Activated naive CD4-positive, alpha-beta T cell treated with anti-CD3 and anti-CD28 coated beads for 36 hours (primary cell): Measurements from ENCODE around the gene BRCA1. TPM values are rescaled to one million over a fixed set of nuclear protein-coding genes. Genes with fewer than 3 reads are reported as not detected.
"Not testable (repeated sequence)": the region's sequence is repeated elsewhere in the genome, so short reads cannot be mapped to it uniquely, and the experiment has no call there.

ENCODE experiments used
- CTCF ChIA-PET: fragments of 350-600 bp; sonication (Branson Sonifier 250); formaldehyde crosslinking; loops from one replicate; lab custom pipeline; 2021; ENCODE audit warnings: antibody characterized with exemption; lab: Charles Lee
- DNase-seq: peaks from one replicate; pipeline ENCODE4 v3.0.0-alpha.2; 2020
- H3K27ac Mint-ChIP-seq: one replicate; pipeline ENCODE4 v1.8.0; 2021; ENCODE audit warnings: mild to moderate bottlenecking, mixed read lengths
- H3K27me3 Mint-ChIP-seq: one replicate; pipeline ENCODE4 v1.8.0; 2021; ENCODE audit warnings: low read depth, mixed read lengths
- H3K36me3 Mint-ChIP-seq: one replicate; pipeline ENCODE4 v1.8.0; 2021; ENCODE audit warnings: low read depth, mixed read lengths
- H3K4me1 Mint-ChIP-seq: one replicate; pipeline ENCODE4 v1.8.0; 2021; ENCODE audit warnings: low read depth, mixed read lengths
- H3K4me3 Mint-ChIP-seq: one replicate; pipeline ENCODE4 v1.8.0; 2021; ENCODE audit warnings: mild to moderate bottlenecking, moderate library complexity, mixed read lengths
- H3K9me3 Mint-ChIP-seq: one replicate; pipeline ENCODE4 v1.8.0; 2021; ENCODE audit warnings: mixed read lengths
- intact Hi-C: fragments of 100-400 bp; cut with micrococcal nuclease; formaldehyde crosslinking; loops from one replicate; pipeline ENCODE4 v1.15.1; 2023
- total RNA-seq, 2 experiments: library from RNA; stranded (reverse); gene quantifications; one replicate each; pipeline ENCODE4 v1.2.3, GENCODE V29; 2021

Gene BRCA1
- total RNA-seq, 2 experiments from 2014 or later: 77.4 to 80.6 TPM

DNA sequence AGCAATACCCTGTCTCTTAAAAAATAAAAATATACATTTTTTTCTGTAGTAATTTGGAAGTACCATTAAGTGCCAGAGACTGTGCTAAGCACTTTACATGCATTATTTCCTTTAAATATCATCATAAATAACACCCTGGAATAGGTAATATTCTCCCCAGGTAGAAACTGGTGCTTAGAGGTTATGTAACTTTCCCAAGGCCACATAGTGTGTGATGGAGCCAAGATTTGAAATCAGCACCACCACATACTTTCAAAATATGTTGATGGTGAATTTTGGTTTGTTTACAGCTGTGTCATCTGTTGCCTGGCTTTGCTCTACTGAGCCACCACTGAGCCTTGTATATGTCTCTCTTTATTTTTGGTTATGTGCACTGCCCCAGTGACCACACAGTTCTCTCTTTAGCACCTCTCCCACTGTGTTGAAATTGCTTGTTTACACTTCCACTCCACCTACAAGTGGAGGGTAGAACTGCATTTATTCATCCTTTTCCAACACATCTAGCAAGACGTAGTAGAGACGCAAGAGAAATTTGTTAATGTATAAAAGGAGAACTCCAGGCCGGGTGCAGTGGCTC, 26.8 kb upstream of the BRCA1 start:
- intact Hi-C loops: no loop called here
- DNase-seq: no peak
- no peak overlapping the region for H3K4me3 Mint-ChIP-seq
- CTCF ChIA-PET: interaction anchor here (0.6 kb wide), 1 partner anchor 92 kb away, joined by 3 read pairs; no protein-coding TSS in a partner anchor
- H3K9me3 Mint-ChIP-seq: peaks cover 4% of the 10 kb centered on the region
- no peak overlapping the region for H3K27ac Mint-ChIP-seq
- no peaks in the 10 kb centered on the region for H3K27me3 Mint-ChIP-seq
- peaks cover 14% of the 10 kb centered on the region for H3K36me3 Mint-ChIP-seq
- no peaks in the 10 kb centered on the region for H3K4me1 Mint-ChIP-seq

DNA sequence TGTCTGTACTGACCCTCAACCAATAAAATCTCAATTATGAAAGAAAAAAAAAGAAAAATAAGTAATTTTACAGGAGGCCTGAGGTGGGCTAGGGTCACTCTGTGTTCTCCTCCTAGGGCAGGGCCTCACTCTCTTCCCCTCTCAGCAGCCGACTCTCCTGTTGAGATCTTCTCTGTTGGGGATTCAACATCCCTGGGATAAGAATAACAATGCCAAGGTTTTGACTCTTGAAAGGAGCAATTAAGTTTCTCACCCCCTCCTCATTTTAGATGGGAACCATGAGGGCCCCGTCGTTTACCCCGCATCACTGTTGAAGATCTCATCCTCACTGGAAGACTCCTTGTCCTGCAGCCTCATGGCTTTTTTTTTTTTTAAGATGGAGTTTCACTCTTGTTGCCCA, 21.5 kb upstream of the BRCA1 start:
- intact Hi-C loops: no loop called here
- H3K9me3 Mint-ChIP-seq: no peaks in the 10 kb centered on the region
- no peak overlapping the region for H3K27ac Mint-ChIP-seq

DNA sequence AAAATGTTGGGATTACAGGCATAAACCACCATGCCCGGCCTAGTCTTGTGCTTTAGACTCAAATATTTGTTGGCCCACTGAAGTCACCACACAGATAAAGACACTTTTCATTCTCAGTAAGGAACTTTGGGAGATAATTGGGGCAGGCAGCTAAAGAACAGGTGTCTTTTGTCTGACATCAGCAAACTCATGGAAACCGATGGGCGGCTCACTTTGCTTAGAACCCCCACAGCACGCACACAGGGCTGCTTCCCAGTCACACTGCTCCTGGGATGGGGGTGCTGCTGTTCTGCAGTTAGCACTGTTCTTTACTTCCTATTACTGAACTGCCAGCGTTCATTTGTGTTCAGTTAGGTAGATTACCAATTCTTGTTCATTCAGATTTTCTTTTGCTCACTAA, 18.0 kb upstream of the BRCA1 start:
- H3K27me3 Mint-ChIP-seq: no peaks in the 10 kb centered on the region
- intact Hi-C loops: no loop called here
- H3K4me1 Mint-ChIP-seq: no peaks in the 10 kb centered on the region
- H3K36me3 Mint-ChIP-seq: peaks cover 5% of the 10 kb centered on the region
- H3K9me3 Mint-ChIP-seq: no peaks in the 10 kb centered on the region
- CTCF ChIA-PET: no interaction called here
- H3K27ac Mint-ChIP-seq: no peak overlapping the region
- no peak for DNase-seq
- H3K4me3 Mint-ChIP-seq: no peak overlapping the region

More for the DNA sequence above, 21.5 kb upstream of the BRCA1 start:
- DNase-seq: no peak
- peaks cover 8% of the 10 kb centered on the region for H3K36me3 Mint-ChIP-seq
- CTCF ChIA-PET: no interaction called here
- no peak overlapping the region for H3K4me3 Mint-ChIP-seq
- no peaks in the 10 kb centered on the region for H3K27me3 Mint-ChIP-seq
- H3K4me1 Mint-ChIP-seq: no peaks in the 10 kb centered on the region

DNA sequence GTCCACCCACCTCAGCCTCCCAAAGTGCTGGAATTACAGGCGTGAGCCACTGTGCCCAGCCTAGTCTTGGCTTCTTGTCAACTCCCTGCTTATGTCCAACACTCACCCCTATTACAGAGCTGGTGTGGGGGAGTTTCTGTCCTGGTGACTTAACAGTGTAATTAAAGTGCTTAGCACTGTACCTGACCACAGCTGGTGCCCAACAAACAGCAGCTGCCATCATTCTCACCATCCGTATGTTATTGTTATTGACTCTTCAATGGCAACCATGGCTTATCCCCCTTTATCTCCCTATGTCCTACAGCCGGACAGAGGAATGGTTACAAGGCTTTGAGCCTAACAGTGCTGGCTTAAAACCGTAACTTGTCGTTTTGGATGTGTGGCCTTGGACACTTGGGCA, 17.0 kb upstream of the BRCA1 start:
- Mint-ChIP-seq H3K36me3 (peaks cover 4% of the 10 kb centered on the region), H3K9me3 (no peaks in the 10 kb centered on the region), H3K27ac (no peak overlapping the region), H3K4me1 (no peaks in the 10 kb centered on the region), H3K27me3 (no peaks in the 10 kb centered on the region), H3K4me3 (no peak overlapping the region)
- DNase-seq: no peak
- CTCF ChIA-PET: no interaction called here
- intact Hi-C loops: no loop called here

DNA sequence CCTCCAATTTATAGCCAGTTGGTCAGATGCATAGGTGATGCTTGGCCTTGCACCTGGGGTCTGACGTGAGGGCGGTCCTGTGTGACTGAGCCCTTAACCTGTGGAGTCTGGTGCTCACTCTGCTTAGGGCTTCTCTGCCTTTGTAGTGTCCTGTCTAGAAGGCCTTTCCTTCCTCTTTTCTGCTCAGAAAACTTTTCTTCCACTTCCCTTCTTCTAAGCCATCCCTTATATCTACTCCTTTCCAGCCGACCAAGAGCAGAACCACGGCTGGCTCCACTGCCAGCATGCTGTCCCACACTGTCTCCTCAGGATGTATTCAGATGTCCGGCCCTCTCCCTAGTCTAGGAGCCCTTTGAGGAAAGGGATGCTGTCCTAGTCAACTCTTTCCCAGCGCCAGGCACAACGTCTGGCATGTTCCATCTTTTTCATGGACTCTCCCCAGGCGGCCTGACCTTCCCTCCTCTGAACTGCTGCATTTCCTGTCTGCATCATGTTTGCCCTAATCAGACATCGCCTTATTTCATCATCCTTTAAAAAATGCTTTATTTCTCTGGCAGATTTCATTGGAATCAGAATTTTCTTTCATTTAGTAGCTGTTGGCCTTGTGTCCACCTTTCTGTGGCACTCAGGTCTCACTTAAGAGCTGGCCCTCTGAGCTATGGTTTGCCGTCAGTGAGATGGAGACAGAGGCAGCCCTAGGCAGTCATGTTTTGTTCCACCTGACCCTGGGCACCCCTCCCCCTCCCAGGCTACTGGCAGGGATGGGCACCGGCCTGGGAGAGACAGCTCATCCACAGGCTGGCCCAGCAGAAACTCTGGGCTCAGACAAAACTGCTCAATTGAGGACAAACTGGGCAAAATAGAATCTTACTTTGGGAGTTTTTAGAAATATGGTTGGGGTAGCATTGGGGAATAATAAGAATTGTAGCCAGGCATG, 15.5 kb upstream of the BRCA1 start:
- Mint-ChIP-seq H3K27ac (no peak overlapping the region), H3K9me3 (no peaks in the 10 kb centered on the region), H3K27me3 (no peaks in the 10 kb centered on the region), H3K36me3 (peaks cover 6% of the 10 kb centered on the region), H3K4me3 (no peak overlapping the region), H3K4me1 (no peaks in the 10 kb centered on the region)
- CTCF ChIA-PET: interaction anchor here (0.6 kb wide), 1 partner anchor 35 kb away, joined by 3 read pairs; no protein-coding TSS in a partner anchor
- no peak for DNase-seq
- intact Hi-C loops: no loop called here

DNA sequence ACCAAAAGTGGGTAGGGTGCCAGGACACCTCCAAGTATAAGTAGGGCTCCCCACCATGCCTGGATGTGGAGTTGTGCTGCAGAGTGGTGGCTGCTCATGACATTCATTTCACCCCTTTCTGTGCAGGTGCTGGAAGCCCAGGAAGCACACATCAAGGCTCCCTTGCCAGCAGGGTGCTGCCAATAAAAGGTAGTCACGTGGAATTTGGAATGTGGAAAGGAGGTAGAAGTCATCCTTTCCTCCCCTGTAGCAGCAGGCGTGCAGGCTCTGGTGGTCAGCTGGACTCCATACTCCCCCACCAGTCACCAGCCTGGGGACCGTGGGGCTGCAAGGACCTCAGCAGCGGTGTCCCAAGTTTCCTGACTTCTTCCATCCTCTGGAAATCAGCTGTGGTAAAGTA, 13.4 kb upstream of the BRCA1 start:
- DNase-seq, CTCF ChIA-PET: not testable (repeated sequence)
- peaks cover 17% of the 10 kb centered on the region for H3K36me3 Mint-ChIP-seq

DNA sequence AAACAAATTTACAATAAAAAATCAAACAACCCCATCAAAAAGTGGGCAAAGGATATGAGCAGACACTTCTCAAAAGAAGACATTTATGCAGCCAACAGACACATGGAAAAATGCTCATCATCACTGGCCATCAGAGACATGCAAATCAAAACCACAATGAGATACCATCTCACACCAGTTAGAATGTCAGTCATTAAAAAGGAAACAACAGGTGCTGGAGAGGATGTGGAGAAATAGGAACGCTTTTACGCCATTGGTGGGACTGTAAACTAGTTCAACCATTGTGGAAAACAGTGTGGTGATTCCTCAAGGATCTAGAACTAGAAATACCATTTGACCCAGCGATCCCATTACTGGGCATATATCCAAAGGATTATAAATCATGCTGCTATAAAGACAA, 11.4 kb upstream of the BRCA1 start:
- H3K9me3 Mint-ChIP-seq, H3K4me3 Mint-ChIP-seq, H3K27ac Mint-ChIP-seq, H3K27me3 Mint-ChIP-seq, CTCF ChIA-PET, intact Hi-C loops, H3K4me1 Mint-ChIP-seq, DNase-seq: not testable (repeated sequence)
- peaks cover 17% of the 10 kb centered on the region for H3K36me3 Mint-ChIP-seq

More for the DNA sequence above, 13.4 kb upstream of the BRCA1 start:
- intact Hi-C loops, H3K4me1 Mint-ChIP-seq, H3K9me3 Mint-ChIP-seq, H3K27me3 Mint-ChIP-seq, H3K27ac Mint-ChIP-seq, H3K4me3 Mint-ChIP-seq: not testable (repeated sequence)

DNA sequence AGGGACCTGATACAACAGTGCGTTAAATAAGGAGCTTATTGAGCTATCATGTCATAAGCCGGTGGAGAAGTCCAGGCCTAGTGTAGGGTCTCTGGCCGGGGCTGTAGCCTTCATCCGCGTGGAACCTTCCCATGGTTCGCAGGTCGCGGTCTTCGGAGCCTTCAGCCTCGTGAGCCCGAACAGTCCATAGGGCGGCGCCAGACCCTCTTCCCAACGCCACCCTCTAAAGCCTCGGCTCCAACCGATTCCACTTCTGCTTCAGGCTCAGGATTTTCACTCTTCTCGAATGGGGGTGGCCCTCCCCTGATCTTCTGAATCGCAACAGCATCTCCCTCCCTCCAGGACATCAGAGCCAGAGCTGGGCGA, 10.3 kb upstream of the BRCA1 start:
- CTCF ChIA-PET: no interaction called here

DNA sequence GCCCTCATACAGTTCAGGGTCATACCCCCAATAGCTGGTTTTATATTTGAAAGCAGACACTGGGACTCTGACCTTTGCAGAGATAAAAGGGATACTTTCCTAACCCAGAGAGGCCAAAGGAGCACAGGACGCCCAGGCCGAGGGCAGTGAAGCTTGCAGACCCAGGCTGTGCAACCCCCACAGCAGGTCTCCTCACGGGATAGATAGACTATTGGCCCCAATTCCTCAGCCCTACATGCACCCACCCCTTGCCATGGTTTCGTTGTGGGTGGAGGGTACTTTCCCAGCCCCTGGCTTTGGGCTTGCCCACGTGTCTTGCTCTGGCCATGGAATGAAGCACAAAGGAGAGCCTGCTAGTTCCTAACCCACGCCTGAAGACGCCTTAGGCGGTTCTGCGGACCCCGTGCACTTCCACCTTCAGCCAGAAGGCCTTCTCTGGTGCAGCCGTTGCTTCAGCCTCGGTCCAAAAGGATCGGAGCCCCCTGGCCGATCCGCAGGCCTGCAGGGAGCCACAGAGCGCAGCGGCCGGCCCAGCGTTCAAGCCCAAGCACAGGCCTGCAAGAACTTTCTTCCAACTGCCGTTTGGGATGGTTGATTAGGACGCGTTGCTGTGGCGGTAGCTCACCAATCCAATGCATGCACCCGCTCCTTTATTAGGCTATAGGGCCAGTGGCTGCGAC, 9.8 kb upstream of the BRCA1 start:
- H3K27ac Mint-ChIP-seq: no peak overlapping the region
- intact Hi-C loops: no loop called here

More for the DNA sequence above, 10.3 kb upstream of the BRCA1 start:
- intact Hi-C loops: no loop called here
- H3K4me3 Mint-ChIP-seq: no peak overlapping the region
- H3K9me3 Mint-ChIP-seq: no peaks in the 10 kb centered on the region
- H3K27me3 Mint-ChIP-seq: no peaks in the 10 kb centered on the region
- peaks cover 3% of the 10 kb centered on the region for H3K4me1 Mint-ChIP-seq
- no peak for DNase-seq
- H3K27ac Mint-ChIP-seq: no peak overlapping the region
- peaks cover 17% of the 10 kb centered on the region for H3K36me3 Mint-ChIP-seq

DNA sequence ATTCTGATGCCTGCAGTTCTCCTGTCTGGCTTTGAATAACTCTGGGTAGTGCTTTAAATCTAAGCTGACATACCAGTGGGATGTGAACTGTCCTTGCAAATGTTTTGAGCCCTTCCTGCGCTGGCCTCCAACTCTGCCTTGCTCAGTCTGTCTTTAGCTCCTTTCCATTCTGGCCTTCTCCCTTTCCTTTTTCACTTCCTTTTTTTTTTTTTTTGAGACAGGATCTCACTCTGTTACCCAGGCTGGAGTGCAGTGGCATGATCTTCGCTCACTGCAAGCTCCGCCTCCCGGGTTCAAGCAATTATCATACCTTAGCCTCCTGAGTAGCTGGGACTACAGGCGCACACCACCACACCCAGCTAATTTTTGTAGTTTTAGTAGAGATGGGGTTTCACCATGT, 8.3 kb upstream of the BRCA1 start:
- intact Hi-C loops, H3K4me3 Mint-ChIP-seq, H3K27me3 Mint-ChIP-seq, H3K4me1 Mint-ChIP-seq, H3K9me3 Mint-ChIP-seq, DNase-seq, H3K27ac Mint-ChIP-seq, CTCF ChIA-PET: not testable (repeated sequence)
- peaks cover 19% of the 10 kb centered on the region for H3K36me3 Mint-ChIP-seq

More for the DNA sequence above, 9.8 kb upstream of the BRCA1 start:
- CTCF ChIA-PET: no interaction called here
- Mint-ChIP-seq H3K27me3 (no peaks in the 10 kb centered on the region), H3K4me3 (no peak overlapping the region), H3K4me1 (peaks cover 3% of the 10 kb centered on the region), H3K36me3 (peaks cover 17% of the 10 kb centered on the region), H3K9me3 (no peaks in the 10 kb centered on the region)
- DNase-seq: no peak

DNA sequence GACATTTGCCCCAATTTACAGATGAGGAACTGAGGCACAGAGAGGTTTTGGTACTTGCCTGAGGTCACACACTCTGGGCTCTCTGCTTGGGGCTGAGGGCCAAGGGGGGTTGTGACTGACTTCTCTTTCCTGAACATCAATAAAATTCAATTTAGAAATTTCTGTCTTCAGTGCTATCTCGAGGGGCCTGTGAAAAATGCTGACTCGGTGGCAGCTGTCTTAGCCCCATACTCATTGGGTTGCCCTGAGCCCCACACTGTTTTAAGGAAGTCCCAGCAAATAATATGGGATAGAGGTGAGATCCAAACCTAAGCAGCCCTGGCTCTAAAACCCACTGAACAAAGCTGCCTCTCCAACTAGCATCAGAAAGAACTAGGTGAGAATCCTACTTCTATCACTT, 7.0 kb upstream of the BRCA1 start:
- Mint-ChIP-seq H3K4me1 (peaks cover 17% of the 10 kb centered on the region), H3K9me3 (no peaks in the 10 kb centered on the region), H3K27me3 (no peaks in the 10 kb centered on the region), H3K27ac (no peak overlapping the region), H3K36me3 (peaks cover 24% of the 10 kb centered on the region), H3K4me3 (no peak overlapping the region)
- no peak for DNase-seq
- CTCF ChIA-PET: interaction anchor here (0.6 kb wide), 1 partner anchor 52 kb away, joined by 3 read pairs; no protein-coding TSS in a partner anchor
- intact Hi-C loops: no loop called here

DNA sequence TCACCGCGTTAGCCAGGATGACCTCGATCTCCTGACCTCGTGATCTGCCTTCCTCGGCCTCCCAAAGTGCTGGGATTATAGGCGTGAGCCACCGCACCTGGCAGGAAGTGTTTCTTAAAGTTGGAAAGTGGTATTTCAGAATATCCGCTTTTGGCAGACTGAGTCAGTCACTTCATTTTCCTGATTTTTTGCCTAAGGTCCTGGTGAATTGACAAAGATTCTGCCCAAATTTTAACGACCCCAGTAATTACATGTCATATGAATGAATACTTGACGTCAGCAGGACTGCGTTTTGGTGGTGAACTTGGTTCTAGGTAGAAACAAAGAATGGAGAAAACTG, 4.5 kb upstream of the BRCA1 start:
- H3K9me3 Mint-ChIP-seq: no peaks in the 10 kb centered on the region
- no peak for DNase-seq
- intact Hi-C loops: no loop called here
- no peak overlapping the region for H3K27ac Mint-ChIP-seq
- CTCF ChIA-PET: no interaction called here
- H3K4me1 Mint-ChIP-seq: peaks cover 31% of the 10 kb centered on the region
- no peak overlapping the region for H3K4me3 Mint-ChIP-seq
- H3K27me3 Mint-ChIP-seq: no peaks in the 10 kb centered on the region
- H3K36me3 Mint-ChIP-seq: peaks cover 27% of the 10 kb centered on the region
